Neural cell (in vitro differentiated cells): ENCODE data around the gene HMOX2. TPM values are rescaled to one million over a fixed set of nuclear protein-coding genes. Genes with fewer than 3 reads are reported as not detected.

ENCODE experiments used
- H2AFZ ChIP-seq: fragments of 200-600, 300-800 bp; sonication (generic), shearing (Covaris generic); 2 replicates; pipeline ENCODE4 v1.6.0; 2014; ENCODE audit warnings: low read depth, mild to moderate bottlenecking, antibody characterized with exemption, low read length, moderate library complexity
- H3F3A ChIP-seq: fragments of 200-600 bp; shearing (Covaris generic); 2 replicates; pipeline ENCODE4 v1.6.1; 2016; ENCODE audit warnings: mild to moderate bottlenecking, moderate library complexity, mixed read lengths, antibody characterized with exemption, low read length; ENCODE audit not compliant: insufficient read depth, poor library complexity, severe bottlenecking
- H3K27ac ChIP-seq: fragments of 200-600, 300-800 bp; sonication (generic), shearing (Covaris generic); 2 replicates; pipeline ENCODE4 v1.5.1; 2014; ENCODE audit warnings: mild to moderate bottlenecking, low read length, moderate library complexity
- H3K27me3 ChIP-seq: fragments of 300-800, 200-600 bp; sonication (generic), shearing (Covaris generic); 2 replicates; pipeline ENCODE4 v1.6.0; 2014; ENCODE audit warnings: mild to moderate bottlenecking, low read depth, low read length, moderate library complexity; ENCODE audit not compliant: insufficient read depth
- H3K36me3 ChIP-seq: fragments of 300-800, 200-600 bp; sonication (generic), shearing (Covaris generic); 2 replicates; pipeline ENCODE4 v1.5.1; 2014; ENCODE audit warnings: mild to moderate bottlenecking, antibody characterized with exemption, low read length, moderate library complexity; ENCODE audit not compliant: insufficient read depth
- H3K4me2 ChIP-seq: fragments of 300-800, 200-600 bp; sonication (generic), shearing (Covaris generic); 2 replicates; pipeline ENCODE4 v1.6.0; 2014; ENCODE audit warnings: mild to moderate bottlenecking, low read length
- H3K4me3 ChIP-seq: fragments of 300-800, 200-600 bp; sonication (generic), shearing (Covaris generic); 2 replicates; pipeline ENCODE4 v1.5.1; 2014; ENCODE audit warnings: mild to moderate bottlenecking, low read length, moderate library complexity
- H3K79me2 ChIP-seq: fragments of 200-600 bp; shearing (Covaris generic); replicated peaks from 2 replicates; pipeline ENCODE4 v1.6.0; 2014; ENCODE audit warnings: mild to moderate bottlenecking, low read length, moderate library complexity; ENCODE audit not compliant: insufficient read depth
- H3K9ac ChIP-seq: fragments of 300-800, 200-600 bp; sonication (generic), shearing (Covaris generic); 2 replicates; pipeline ENCODE4 v1.6.1; 2016; ENCODE audit warnings: mild to moderate bottlenecking, low read length, mixed read lengths
- H3K9me2 ChIP-seq: fragments of 200-600 bp; shearing (Covaris generic); 2 replicates; pipeline ENCODE4 v1.6.1; 2016; ENCODE audit warnings: mild to moderate bottlenecking, low read length, mixed read lengths; ENCODE audit not compliant: insufficient read depth
- H3K9me3 ChIP-seq: fragments of 200-600, 300-800 bp; sonication (generic), shearing (Covaris generic); 2 replicates; pipeline ENCODE4 v1.6.1; 2016; ENCODE audit warnings: mild to moderate bottlenecking, mixed run types, low read length, moderate library complexity, mixed read lengths
- H4K20me1 ChIP-seq: fragments of 200-600 bp; shearing (Covaris generic); 2 replicates; pipeline ENCODE4 v1.6.1; 2016; ENCODE audit warnings: mild to moderate bottlenecking, mixed run types; ENCODE audit not compliant: insufficient read depth
- CTCF ChIP-seq: fragments of 450-650 bp; IDR thresholded peaks from 2 replicates; pipeline ENCODE4 v1.5.1; 2014; ENCODE audit warnings: antibody characterized with exemption, mild to moderate bottlenecking, moderate library complexity; ENCODE audit not compliant: poor library complexity, severe bottlenecking
- EP300 ChIP-seq: fragments of 450-650 bp; conservative IDR thresholded peaks from 2 replicates; pipeline ENCODE4 v1.6.1; 2014; ENCODE audit warnings: antibody characterized with exemption, mild to moderate bottlenecking, moderate library complexity; ENCODE audit not compliant: poor library complexity, severe bottlenecking
- EZH2 ChIP-seq: fragments of 200-600, 300-800 bp; shearing (Covaris generic), sonication (generic); IDR thresholded peaks from 2 replicates; pipeline ENCODE4 v1.6.1; 2014; ENCODE audit warnings: antibody characterized with exemption, low read length, borderline replicate concordance, mild to moderate bottlenecking; ENCODE audit not compliant: insufficient read depth, poor library complexity, severe bottlenecking
- MXI1 ChIP-seq: fragments of 450-650 bp; conservative IDR thresholded peaks from 2 replicates; pipeline ENCODE4 v1.6.1; 2014; ENCODE audit warnings: antibody characterized with exemption, mild to moderate bottlenecking; ENCODE audit not compliant: poor library complexity, severe bottlenecking
- POLR2AphosphoS5 ChIP-seq: IDR thresholded peaks from 2 replicates; pipeline ENCODE4 v1.6.1; 2012
- RAD21 ChIP-seq: fragments of 450-650 bp; conservative IDR thresholded peaks from 2 replicates; pipeline ENCODE4 v1.6.1; 2014; ENCODE audit warnings: antibody characterized with exemption, mild to moderate bottlenecking, moderate library complexity
- REST ChIP-seq: IDR thresholded peaks from 2 replicates; pipeline ENCODE4 v1.6.1; 2012; ENCODE audit warnings: borderline replicate concordance
- SMC3 ChIP-seq: fragments of 450-650 bp; conservative IDR thresholded peaks from 2 replicates; pipeline ENCODE4 v1.6.1; 2014; ENCODE audit warnings: antibody characterized with exemption, mild to moderate bottlenecking, moderate library complexity; ENCODE audit not compliant: poor library complexity
- TAF1 ChIP-seq: IDR thresholded peaks from 2 replicates; pipeline ENCODE4 v1.6.1; 2012; ENCODE audit warnings: low read depth
- polyA plus RNA-seq: library from polyadenylated mRNA; depleted of rRNA; stranded (reverse); fragments of >200 nt; gene quantifications from 2 replicates; pipeline ENCODE4 v1.2.3, GENCODE V29; 2014

The HMOX2 gene
- polyA plus RNA-seq, 1 donor from 2014 or later, result 79.4 TPM

- no peaks in the 10 kb centered on the region for H3F3A ChIP-seq
- H3K9me2 ChIP-seq, result no peaks in the 10 kb centered on the region
- H2AFZ ChIP-seq, result no peak overlapping the region
- H3K9me3 ChIP-seq, result no peaks in the 10 kb centered on the region
- H3K79me2 ChIP-seq, result no peaks in the 10 kb centered on the region
- TF ChIP-seq EZH2, result no peak
- TF ChIP-seq SMC3, result no peak
- no peak for TF ChIP-seq CTCF
- TF ChIP-seq EP300, result no peak
- TF ChIP-seq REST, result no peak
- TF ChIP-seq MXI1, result no peak
- no peak for TF ChIP-seq RAD21
- no peak for TF ChIP-seq POLR2AphosphoS5
- TF ChIP-seq TAF1, result no peak
- H3K9ac ChIP-seq, result no peak overlapping the region
- no peak overlapping the region for H3K27ac ChIP-seq
- no peaks in the 10 kb centered on the region for H4K20me1 ChIP-seq
- no peak overlapping the region for H3K4me3 ChIP-seq
- no peaks in the 10 kb centered on the region for H3K36me3 ChIP-seq
- no peaks in the 10 kb centered on the region for H3K27me3 ChIP-seq
- no peak overlapping the region for H3K4me2 ChIP-seq
Measured at GRCh38 chr16:4520913-4521312, 44.7 kb downstream of the HMOX2 start.

DNA sequence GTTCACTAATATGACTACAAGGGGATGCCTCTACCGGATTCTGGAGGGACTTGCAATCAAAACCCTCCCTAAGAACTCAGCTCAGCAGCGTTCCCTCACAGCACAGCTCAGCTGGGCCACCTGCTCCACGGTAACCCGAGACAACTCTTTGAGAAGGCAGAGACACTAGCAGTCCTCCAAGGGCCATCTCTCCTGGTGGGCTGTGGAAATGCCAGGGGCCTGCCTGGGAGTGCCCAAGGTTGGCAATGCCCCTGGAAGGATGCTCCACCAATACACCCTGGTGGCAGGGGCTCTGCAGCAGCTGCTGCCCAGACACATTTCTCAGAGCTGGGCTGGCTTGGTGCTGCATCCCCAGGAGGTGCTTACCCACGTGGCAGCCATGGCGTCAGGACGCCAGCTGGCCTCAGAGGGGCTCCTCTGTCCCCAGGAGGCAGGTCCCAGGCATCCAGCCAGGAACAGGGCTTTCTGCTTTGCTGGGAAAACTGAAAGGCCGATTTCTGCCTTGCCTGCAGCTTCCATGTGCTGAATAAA, 45.9 kb downstream of the HMOX2 start:
- no peaks in the 10 kb centered on the region for H3K36me3 ChIP-seq
- H3K4me3 ChIP-seq, result no peak overlapping the region
- H3K9ac ChIP-seq, result no peak overlapping the region
- H3F3A ChIP-seq, result no peaks in the 10 kb centered on the region
- no peaks in the 10 kb centered on the region for H4K20me1 ChIP-seq
- H3K27ac ChIP-seq, result no peak overlapping the region
- no peaks in the 10 kb centered on the region for H3K27me3 ChIP-seq
- no peaks in the 10 kb centered on the region for H3K79me2 ChIP-seq
- H3K9me2 ChIP-seq, result no peaks in the 10 kb centered on the region
- H3K4me2 ChIP-seq, result no peak overlapping the region
- H3K9me3 ChIP-seq, result no peaks in the 10 kb centered on the region
- no peak overlapping the region for H2AFZ ChIP-seq
- TF ChIP-seq EP300 (no peak), MXI1 (no peak), POLR2AphosphoS5 (no peak)
